ENCODE data around the gene CYP2B6. TPM values are rescaled to one million over a fixed set of nuclear protein-coding genes. Genes with fewer than 3 reads are reported as not detected.
"Not testable (repeated sequence)": the region's sequence is repeated elsewhere in the genome, so short reads cannot be mapped to it uniquely, and the experiment has no call there.

The CYP2B6 gene
- not detected for total RNA-seq
- long read RNA-seq = 0 reads

- DNase-seq (ENCODE audit: low spot score) = no peak
Observed at GRCh38 chr19:40990972-40991381, at the start of gene CYP2B6. TSS of gene CYP2B6 (plus strand) at chr19:40991282. CDS start at chr19:40991306, 24 bp downstream.

- no peak for DNase-seq (ENCODE audit: low spot score)
Observed at GRCh38 chr19:40941481-40942219, 49.4 kb upstream of the CYP2B6 start.

GRCh38 chr19:40945645-40946044 lies 45.4 kb upstream of the CYP2B6 start:
- no peak for DNase-seq (ENCODE audit: low spot score)

- DNase-seq (ENCODE audit: low spot score) = no peak
Observed at GRCh38 chr19:40947114-40947513, 44.0 kb upstream of the CYP2B6 start.

GRCh38 chr19:40947573-40947972 lies 43.5 kb upstream of the CYP2B6 start:
- DNase-seq (ENCODE audit: low spot score) = no peak

- no peak for DNase-seq (ENCODE audit: low spot score)
Observed at GRCh38 chr19:40948580-40949299, 42.3 kb upstream of the CYP2B6 start.

GRCh38 chr19:40954573-40954972 lies 36.5 kb upstream of the CYP2B6 start:
- no peak for DNase-seq (ENCODE audit: low spot score)

- no peak for DNase-seq (ENCODE audit: low spot score)
Observed at GRCh38 chr19:40959338-40959737, 31.7 kb upstream of the CYP2B6 start.

GRCh38 chr19:40960062-40960685 lies 30.9 kb upstream of the CYP2B6 start:
- DNase-seq (ENCODE audit: low spot score) = no peak

- no peak for DNase-seq (ENCODE audit: low spot score)
Observed at GRCh38 chr19:40960780-40961179, 30.3 kb upstream of the CYP2B6 start.

GRCh38 chr19:40962460-40962961 lies 28.6 kb upstream of the CYP2B6 start:
- no peak for DNase-seq (ENCODE audit: low spot score)

GRCh38 chr19:40964361-40964760 lies 26.7 kb upstream of the CYP2B6 start:
- DNase-seq (ENCODE audit: low spot score) = not testable (repeated sequence)

- not testable (repeated sequence) for DNase-seq (ENCODE audit: low spot score)
Observed at GRCh38 chr19:40965351-40965750, 25.7 kb upstream of the CYP2B6 start.

GRCh38 chr19:40966591-40966990 lies 24.5 kb upstream of the CYP2B6 start:
- DNase-seq (ENCODE audit: low spot score) = not testable (repeated sequence)

- DNase-seq (ENCODE audit: low spot score) = not testable (repeated sequence)
Observed at GRCh38 chr19:40968065-40968464, 23.0 kb upstream of the CYP2B6 start.

- DNase-seq (ENCODE audit: low spot score) = not testable (repeated sequence)
Observed at GRCh38 chr19:40969721-40970120, 21.4 kb upstream of the CYP2B6 start.

GRCh38 chr19:40970396-40971345 lies 20.4 kb upstream of the CYP2B6 start:
- DNase-seq (ENCODE audit: low spot score) = not testable (repeated sequence)

- no peak for DNase-seq (ENCODE audit: low spot score)
Observed at GRCh38 chr19:40974633-40975037, 16.4 kb upstream of the CYP2B6 start.

- no peak for DNase-seq (ENCODE audit: low spot score)
Observed at GRCh38 chr19:40976134-40976533, 14.9 kb upstream of the CYP2B6 start.

GRCh38 chr19:40976724-40977123 lies 14.4 kb upstream of the CYP2B6 start:
- no peak for DNase-seq (ENCODE audit: low spot score)

GRCh38 chr19:40979759-40980158 lies 11.3 kb upstream of the CYP2B6 start:
- DNase-seq (ENCODE audit: low spot score) = not testable (repeated sequence)

All from mesenteric fat pad (tissue), 1 donor.